CD4-positive, alpha-beta T cell treated with Interleukin-6 at 100 ng/mL for 8 hours (primary cell): ENCODE data around the gene SLC37A2.
"Not testable (repeated sequence)": the region's sequence is repeated elsewhere in the genome, so short reads cannot be mapped to it uniquely, and the experiment has no call there.

Source experiments
- DNase-seq: peaks from one replicate; pipeline ENCODE4 v3.0.0-alpha.2; 2020; ENCODE audit warnings: mixed read lengths, low spot score

SLC37A2 gene

DNA sequence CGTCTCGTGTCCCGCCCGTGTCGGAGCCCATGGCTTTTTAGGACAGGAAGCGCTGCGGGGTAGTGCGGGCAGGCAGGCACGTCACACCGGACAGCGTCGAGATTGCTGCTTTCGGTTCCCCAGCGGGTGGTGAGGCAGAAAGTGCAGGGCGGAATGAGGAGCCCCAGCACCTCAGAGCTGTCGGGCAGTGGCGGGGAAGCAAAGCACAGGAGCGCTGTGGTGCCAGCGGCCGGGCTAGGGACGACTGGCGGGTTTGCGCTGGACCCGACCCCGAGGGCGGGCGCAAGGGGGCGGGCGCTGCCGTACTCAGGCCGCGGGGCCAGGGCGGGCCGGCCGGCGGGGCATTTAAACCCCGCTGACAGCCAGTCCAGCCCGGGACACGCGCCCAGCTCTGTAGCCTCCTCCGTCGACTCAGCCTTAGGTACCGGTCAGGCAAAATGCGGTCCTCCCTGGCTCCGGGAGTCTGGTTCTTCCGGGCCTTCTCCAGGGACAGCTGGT lies at the start of gene SLC37A2:
SLC37A2 (plus strand) TSS at position 375 of the 498 bp plus-strand sequence; CDS start at position 438, 63 bp downstream.
- DNase-seq = peak; percentile 14

- DNase-seq = no peak
Observed at GRCh38 chr11:125016413-125016812, 46.7 kb upstream of the SLC37A2 start.

- no peak for DNase-seq
Observed at GRCh38 chr11:125020342-125020741, 42.8 kb upstream of the SLC37A2 start.

- DNase-seq = no peak
Observed at GRCh38 chr11:125022551-125022950, 40.6 kb upstream of the SLC37A2 start.

- no peak for DNase-seq
Observed at GRCh38 chr11:125025968-125026367, 37.1 kb upstream of the SLC37A2 start.

GRCh38 chr11:125029431-125029830 lies 33.7 kb upstream of the SLC37A2 start:
- not testable (repeated sequence) for DNase-seq

GRCh38 chr11:125036933-125037332 lies 26.2 kb upstream of the SLC37A2 start:
- DNase-seq = no peak

DNA sequence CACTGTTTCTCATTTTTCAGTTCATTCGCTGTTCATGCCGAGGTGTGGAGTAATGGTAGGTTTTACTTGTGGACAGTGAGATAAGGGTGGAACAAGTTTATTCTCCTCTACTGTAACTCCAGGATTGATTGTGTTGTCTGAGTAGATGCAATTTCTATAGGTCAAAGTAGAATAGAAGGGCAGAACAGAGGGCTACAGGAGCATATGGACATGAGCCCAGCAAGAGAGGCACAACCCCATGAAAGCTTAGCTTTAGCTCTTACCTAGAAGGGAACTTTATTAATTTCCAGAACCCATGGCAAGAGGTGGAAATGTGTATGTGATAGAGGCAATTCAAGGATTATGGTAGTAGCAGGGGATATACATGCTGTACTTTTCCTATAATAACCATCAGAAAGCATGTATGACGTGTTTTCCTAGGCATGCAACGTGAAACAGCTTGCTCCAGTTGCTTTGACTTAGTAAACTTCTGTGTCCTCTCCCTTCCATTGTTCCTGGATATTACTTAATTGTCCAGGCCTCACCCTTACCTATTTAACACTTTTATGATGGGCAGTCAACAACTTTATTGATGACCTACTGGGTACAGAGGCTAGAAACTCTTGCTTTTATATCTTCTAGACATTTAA lies 13.8 kb upstream of the SLC37A2 start:
- DNase-seq = no peak

- DNase-seq = no peak
Observed at GRCh38 chr11:125052047-125052446, 11.1 kb upstream of the SLC37A2 start.

- DNase-seq = no peak
Observed at GRCh38 chr11:125053167-125053566, 9.9 kb upstream of the SLC37A2 start.

- DNase-seq = no peak
Observed at GRCh38 chr11:125055107-125055715, 7.9 kb upstream of the SLC37A2 start.

GRCh38 chr11:125056111-125056510 lies 7.0 kb upstream of the SLC37A2 start:
- DNase-seq = not testable (repeated sequence)

- no peak for DNase-seq
Observed at GRCh38 chr11:125056931-125057692, 6.0 kb upstream of the SLC37A2 start.

GRCh38 chr11:125057693-125058016 lies 5.5 kb upstream of the SLC37A2 start:
- no peak for DNase-seq

- no peak for DNase-seq
Observed at GRCh38 chr11:125061281-125061680, 1.8 kb upstream of the SLC37A2 start.

DNA sequence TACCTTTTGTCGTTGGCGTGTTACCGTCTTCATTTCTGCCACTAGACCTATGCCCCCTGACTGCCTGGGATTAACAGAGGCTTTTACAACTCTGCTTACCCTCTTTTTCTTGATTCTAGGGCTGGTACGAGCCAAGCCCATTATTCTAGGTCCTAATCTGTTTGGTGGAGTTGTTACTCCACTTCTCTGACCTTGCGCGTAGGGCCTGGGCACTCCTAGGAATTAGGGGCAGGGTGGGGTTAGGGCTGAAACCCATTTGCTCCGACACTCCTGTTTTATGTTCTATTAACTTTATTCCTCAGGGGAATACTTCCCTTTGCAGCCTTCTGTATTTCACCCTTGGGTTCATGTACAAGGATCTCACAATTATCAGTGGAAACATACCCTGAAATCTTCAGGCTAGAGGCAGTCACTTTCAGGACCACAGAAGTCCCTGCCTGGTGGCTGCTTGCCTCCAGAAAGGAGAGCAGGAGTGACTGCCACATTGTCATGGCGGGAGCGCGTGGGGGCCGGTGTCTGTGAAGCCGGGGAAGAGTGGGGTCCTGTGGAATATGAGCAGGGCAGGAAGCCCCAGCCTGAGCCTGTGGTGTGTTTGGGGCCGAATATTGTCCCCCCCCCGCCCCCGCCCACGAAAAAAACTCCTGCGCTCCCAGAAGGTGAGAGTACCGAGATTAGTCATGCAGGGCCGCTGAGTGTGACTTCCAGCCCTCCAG lies 731 bp upstream of the SLC37A2 start:
- DNase-seq = no peak

GRCh38 chr11:125063429-125064043 lies 431 bp downstream of the SLC37A2 start:
- no peak for DNase-seq

GRCh38 chr11:125064070-125064469 lies 965 bp downstream of the SLC37A2 start:
- DNase-seq = no peak

- DNase-seq = no peak
Observed at GRCh38 chr11:125068368-125068767, 5.3 kb downstream of the SLC37A2 start.

DNA sequence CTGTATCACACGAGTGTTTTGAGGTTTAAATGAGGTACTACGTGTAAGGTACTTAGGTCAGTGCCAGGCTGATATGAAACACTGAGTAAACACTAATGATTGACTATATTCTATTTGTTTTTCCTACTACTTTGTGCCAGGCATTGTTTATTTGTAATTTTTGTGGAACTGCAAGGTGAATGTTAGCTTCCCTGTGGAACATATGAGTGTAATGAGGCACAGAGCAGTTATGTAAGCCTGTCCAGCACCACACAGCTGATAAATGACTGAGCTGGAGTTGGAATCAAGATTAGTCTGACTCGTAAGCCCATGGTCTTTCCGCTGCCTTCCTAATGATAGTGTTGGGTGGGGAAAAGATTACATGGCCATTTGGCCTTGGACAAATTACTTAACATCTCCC lies 5.9 kb downstream of the SLC37A2 start:
- DNase-seq = no peak

DNA sequence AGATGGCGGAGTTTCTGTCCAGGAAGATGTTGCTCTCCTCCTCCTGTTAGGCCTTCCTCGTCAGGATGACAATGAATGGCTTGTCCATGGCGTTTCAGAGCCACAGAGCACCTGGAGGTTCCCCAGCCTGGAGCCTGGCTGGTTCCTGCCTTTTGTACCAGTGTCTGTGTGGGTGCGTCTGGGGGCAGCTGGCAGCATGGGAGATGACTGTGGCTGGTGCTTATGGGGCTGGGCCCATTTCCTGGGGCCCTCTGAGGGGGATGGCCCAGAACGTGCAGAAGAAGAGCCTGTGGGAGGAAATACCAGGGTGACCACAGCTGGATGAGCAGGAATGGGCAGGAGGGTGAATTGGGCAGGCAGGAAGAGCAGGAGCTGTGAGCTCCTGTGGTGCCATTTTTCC lies 6.7 kb downstream of the SLC37A2 start:
- no peak for DNase-seq

DNA sequence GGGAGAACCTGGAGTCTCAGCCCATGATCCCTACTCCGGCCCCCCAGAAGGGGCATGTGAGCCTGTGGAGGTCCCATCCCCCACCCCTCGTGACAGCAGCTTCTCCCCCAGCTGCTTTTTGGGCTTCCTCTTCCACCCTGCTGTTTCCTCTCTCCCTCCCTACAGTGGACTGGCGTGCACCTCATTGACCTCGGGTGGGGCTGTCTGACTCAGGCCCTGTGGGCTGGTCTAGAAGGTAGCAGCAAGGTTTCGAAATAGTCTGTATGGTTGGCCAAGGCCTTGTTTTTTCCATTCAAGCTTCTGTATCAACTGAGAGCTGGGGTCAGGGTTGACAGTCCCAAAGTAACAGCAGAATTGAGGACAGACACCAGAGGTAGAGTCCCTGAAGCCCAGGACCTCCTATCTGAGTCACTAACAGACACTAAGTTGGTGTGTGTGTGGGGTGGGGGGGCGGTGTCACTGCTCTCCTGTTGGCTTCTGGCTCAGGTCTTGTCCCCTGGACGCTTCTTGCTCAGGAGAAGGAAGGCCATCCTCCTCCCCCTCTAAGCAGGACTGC lies 7.7 kb downstream of the SLC37A2 start:
- no peak for DNase-seq
